ENCODE measurements around the gene PRMT6. TPM values are rescaled to one million over a fixed set of nuclear protein-coding genes. Genes with fewer than 3 reads are reported as not detected.
"Not testable (repeated sequence)": the region's sequence is repeated elsewhere in the genome, so short reads cannot be mapped to it uniquely, and the experiment has no call there.

Gene PRMT6
- total RNA-seq, 1 donor from 2014 or later: 35.2 TPM

GRCh38 chr1:107093395-107093794 is 36.9 kb downstream of the PRMT6 start:
- DNase-seq (ENCODE audit: low read depth): not testable (repeated sequence)

GRCh38 chr1:107095647-107096046 is 39.2 kb downstream of the PRMT6 start:
- DNase-seq (ENCODE audit: low read depth): no peak

- no peak for DNase-seq (ENCODE audit: low read depth)
Measured at GRCh38 chr1:107096690-107097089, 40.2 kb downstream of the PRMT6 start.

GRCh38 chr1:107098961-107099360 is 42.5 kb downstream of the PRMT6 start:
- no peak for DNase-seq (ENCODE audit: low read depth)

- no peak for DNase-seq (ENCODE audit: low read depth)
Measured at GRCh38 chr1:107100331-107100984, 44.0 kb downstream of the PRMT6 start.

- DNase-seq (ENCODE audit: low read depth): no peak
Measured at GRCh38 chr1:107105914-107106313, 49.4 kb downstream of the PRMT6 start.

Other genes with a start within 250 kb of the PRMT6 start
- 28.8 and 32.8 TPM in 2 replicates for gene NTNG1, start 84.4 kb downstream of the PRMT6 start, total RNA-seq